NCI-H1092 treated with DMSO at 0.1 percent for 48 hours (cell line): ENCODE data around the gene PPFIA2.

ENCODE experiments used
- DNase-seq: peaks from one replicate; lab custom pipeline; 2025; lab: John Stamatoyannopoulos, UW

The PPFIA2 gene

DNA sequence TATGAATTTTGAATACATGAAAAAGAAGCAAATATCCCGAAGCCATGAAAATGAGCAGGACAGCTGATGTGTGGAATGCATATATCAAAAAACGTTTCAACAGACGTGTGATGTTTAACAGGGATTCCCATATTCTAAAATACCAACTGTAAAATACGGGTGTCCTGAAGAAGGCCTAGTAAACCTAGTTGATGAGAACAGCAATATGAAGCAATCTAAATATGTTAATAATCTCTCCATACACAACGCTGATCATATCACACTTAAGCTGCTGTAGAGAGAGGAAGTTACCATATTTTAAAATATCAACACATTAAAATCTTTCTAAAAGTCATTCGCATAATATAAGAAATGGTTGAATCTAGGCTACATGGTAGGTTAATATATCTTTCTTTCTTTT is 317.5 kb downstream of the PPFIA2 start:
- no peak for DNase-seq

DNA sequence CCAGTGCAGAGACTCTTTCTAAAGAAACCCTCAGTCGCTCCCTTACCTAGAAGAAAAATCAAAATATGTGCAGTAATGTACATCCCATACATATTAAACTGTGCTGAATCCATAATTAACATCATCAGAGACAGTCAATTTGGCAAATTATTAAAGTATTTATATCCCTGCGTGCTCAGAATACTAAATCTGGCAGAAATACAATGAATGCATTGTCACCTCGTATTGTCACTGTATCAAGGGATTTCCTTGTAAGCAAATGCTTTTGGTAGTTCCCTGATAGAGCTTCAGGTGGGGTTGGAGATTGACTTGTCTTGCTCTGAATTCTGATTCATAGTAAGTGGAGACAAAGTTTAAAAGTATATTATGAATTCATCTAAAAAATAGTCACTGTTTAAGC is 319.1 kb downstream of the PPFIA2 start:
- no peak for DNase-seq

DNA sequence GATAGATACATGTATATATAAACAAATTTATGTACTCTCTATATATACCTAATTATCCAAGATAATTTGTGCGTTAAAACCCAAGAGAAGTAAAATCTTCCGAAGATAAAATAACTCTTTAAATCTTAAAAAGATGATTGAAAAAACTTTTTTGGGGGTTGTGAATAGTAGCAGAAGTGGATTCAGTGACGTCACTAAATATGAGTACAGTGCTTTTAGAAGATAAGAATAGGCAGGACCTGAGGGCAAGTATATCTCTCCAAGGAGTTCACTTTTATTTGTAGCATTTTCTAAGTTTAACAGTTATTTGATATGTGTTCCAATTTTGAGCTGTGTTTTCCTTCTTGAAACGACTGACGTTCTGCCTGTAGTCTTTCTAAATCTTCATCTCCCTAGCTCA is 319.8 kb downstream of the PPFIA2 start:
- no peak for DNase-seq

DNA sequence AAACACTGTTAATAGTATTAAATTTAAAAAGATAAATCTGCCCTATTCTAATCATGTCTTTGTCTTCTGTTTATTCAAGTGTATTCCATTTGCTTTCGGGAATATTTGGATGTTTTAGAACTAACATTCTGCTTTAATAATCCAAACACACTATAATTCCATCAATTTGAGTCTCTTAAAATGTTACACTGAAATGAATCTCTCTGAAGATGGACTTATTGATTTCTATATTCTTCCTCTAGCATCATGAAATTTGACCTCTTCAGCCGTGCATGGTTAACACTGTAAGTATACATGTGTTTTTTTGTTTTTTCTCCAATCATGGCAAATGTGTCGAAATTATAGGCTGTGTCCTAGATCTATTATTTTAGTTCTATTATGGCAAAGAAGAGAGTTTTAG is 342.1 kb downstream of the PPFIA2 start:
- DNase-seq, result no peak

DNA sequence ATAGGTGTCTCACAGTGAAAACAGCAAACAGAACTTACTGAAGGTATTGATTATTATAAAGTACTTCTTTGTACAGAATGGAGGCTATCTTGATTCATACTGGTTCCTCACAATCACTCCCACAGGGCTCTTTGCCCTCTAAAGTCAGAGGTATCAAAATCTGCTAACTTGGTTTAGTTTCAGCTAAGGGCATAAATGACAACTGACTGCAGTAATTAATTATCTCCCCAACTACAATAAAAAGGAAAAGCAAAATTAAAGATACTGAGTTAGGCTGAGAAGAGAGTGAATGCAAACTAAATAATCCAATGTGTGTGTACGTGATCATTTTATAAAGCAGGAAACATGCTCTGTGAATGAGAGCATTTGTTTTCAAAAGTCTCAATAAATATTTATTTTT is 342.6 kb downstream of the PPFIA2 start:
- DNase-seq, result no peak

DNA sequence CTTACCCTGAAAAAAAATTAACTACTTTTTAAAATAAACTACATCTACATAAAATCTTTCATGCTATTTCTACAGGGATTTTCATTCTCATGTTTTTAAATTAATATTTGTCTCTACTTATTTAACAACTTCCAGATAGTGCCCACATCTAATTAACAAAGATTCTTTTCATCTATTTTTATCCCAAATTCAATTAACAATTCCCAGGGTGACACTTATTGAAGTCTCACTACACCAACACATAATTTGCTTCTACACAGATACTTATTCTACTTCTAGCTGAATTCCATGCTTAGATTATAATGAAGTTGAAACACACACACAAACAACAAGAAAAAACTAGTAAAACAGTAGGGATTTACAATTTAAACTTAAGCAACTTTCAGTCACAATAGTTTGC is 344.7 kb downstream of the PPFIA2 start:
- DNase-seq, result no peak

DNA sequence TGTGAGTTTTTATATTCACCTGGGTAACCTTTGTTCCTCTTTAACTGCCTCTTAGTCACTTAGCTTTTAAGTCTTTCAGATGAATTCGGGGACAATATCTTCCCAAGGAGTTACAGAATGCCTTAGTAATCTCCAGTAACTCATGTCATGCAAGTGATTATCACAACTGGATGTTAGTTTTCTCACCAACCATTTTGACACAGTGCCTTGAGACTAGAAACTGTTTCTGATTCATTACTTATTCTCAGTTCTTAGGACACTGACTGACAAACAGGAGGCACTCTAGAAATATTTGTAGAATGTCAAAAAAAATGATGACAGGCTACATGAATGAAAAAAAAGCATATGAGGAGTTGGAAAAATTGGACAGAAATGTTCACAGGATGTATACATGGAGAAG is 346.2 kb downstream of the PPFIA2 start:
- no peak for DNase-seq

DNA sequence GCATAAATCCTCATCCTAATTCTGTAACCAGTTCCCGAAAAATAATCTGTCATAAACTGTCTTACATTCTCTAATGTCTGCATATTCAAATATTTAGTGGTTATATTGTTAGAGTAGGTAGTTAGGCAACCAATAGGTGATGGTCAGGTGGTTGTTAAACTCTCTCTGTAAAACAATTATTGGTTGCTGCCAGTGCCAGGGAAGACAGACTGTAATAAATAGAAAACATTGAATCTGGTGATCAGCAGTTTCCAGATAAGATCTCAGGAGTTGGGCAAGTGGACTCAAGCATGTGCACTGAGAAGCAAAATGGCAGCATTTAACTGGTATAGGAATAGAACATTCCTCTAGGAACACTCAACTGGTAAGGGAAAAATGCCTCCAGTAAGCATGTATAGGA is 355.8 kb downstream of the PPFIA2 start:
- DNase-seq, result no peak

DNA sequence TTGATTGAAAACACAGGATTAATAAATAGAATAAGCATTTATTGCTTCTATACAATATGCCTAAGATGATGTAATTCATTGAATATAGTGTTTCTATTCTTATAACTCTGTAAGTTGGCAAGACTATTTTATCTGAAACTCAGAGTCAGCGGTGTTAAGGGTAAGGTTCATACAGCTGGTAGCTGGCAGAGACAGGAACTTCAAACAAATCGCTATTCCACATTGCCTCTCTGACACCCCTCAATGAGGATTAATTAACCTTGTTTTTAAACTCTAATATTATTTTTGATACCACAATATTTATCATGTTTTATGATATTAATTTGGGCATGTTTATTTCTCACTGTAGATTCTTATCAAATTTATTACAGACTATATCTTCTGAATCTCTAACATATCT is 357.9 kb downstream of the PPFIA2 start:
- DNase-seq, result no peak

DNA sequence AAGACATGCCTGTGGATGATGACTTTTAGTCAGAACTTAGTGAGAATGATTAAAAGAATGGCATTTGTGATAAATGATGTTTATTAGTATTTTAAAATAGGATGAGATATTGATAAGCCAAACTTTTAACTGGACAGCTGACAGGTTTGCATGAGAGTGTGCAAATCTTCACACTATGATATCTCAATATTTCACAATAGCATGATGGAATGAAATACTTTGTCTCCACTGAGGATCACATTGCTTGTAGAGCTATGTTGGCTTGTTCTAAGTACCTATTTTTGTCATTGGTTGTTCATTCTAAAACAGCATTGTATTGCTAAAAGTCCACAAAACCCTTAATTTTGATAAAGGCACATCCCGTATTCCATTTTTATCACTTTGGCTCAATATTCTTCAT is 359.1 kb downstream of the PPFIA2 start:
- DNase-seq, result no peak

DNA sequence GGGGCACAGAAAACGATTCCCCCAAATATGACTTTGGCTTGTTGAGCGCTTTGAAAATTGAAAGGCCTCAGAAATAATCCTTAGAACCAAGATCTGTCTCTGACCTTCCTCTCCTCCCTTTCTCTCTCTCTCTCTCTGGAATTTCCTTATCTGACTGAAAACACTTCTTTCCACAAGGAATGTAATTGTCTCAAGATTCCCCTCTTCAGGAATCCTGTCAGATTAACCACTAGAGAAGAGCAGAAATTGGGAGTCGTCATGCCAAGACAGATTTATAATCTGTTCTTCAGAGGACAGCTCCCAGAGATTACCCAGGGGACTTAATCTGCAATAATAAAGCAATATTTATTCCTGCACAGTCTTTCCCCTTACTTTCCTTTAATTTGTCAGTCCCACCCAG is 363.7 kb downstream of the PPFIA2 start:
- DNase-seq, result no peak

DNA sequence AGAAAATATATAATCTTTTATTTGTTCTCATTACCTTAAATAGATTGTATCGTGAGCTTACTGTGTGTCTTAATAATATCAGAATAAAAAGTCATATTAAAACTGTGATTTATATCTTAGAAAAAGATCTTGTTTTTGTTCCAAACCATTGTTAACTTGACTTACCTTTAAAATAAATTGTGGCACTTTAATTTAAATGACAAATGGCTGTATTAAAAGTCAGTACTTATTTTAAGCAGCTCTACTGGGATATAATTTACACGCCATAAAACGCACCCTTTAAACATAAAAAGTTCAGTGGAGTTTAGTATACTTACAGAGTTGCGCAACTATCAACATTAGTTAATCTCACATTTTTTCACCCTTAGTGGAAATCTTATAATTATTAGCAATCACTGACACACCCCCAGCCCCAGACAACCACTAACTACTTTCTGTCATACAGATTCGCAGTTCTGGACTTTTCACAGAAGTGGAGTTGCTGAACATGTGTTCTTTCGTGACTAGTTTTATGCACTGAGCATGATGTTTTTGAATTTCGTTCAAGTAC is 369.5 kb downstream of the PPFIA2 start:
- no peak for DNase-seq

DNA sequence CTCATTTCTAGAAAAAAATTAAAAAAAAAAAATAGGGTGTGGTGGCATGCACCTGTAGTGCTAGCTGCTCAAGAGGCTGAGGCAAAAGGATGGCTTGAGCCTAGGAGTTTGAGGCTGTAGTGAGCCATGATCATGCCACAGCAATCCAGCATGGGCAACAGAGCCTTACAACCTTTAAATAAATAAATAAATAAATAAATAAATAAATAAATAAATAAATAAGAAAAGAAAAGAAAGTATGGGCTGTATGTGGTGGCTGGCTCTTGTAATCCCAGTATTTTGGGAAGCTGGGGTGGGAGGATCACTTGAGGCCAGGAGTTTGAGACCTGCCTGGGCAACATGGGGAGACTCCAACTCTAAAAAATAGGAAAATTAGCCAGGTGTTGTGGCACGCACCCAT is 373.0 kb downstream of the PPFIA2 start:
- DNase-seq, result no peak

DNA sequence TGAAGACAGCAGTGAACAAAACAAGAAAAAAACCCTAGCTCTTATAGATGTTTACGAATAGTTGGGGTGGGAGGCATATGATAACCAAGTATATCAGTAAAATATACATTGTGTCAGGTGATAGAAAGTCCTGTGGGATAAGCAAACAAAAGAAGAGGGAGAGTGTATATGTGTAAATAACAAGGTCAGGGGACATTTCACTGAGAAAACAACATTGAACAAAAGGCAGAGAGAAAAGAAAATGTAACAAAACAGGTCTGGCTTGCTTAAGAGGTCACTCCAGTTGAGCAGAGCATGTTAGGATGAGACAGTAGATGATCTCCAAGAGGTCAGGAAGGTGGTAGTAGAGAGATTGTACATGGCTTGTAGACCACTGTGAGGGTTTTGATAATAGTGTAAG is 377.2 kb downstream of the PPFIA2 start:
- DNase-seq, result no peak

DNA sequence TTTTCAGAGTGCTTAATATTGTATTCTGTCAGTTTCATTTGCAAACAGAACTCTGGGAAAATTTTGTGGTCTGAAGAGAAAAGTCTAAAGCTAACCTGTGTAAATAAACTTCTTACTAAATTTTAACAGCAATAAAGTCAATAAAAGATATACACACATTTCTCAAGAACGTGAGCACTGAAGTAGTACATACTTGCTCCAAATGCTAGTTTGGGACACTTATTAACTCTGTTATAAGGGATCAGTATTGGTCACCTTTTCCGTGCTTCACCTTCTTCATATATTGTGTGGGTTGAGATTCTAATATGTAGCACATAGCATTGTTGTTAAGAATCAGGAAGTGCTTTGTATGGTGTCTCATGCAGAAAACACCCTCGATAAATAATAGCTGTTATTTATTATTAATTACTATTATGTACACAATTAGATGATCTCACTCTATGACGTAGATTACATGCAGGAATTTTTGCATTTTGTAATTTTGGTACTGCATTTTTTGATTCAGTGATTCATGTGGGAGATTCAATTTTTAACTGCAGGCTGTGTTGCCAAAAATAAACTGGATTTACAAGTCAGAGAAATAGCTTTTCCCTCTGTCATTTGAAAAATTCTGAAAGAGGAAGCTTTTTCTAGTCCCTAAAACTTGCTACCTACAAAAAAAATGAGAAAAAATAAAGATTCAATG is 380.4 kb downstream of the PPFIA2 start:
- no peak for DNase-seq

DNA sequence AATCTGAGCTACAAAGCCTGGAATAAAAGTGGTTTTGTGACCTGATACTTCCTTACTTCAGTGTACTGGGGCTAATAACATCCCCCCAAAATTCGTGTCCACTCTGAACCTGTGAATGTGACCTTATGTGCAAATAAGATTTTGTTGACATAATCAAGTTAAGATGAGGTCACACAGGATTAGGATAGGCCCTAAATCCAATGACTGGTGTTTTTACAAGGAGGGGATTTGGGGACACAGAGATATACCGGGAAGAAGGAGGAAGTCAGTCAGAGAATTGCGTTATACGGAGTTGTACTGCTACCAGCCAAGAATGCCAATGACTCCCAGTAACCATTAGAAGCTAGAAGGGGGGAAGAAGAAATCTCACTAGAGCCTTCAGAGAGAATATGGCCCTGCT is 381.4 kb downstream of the PPFIA2 start:
- DNase-seq, result no peak

DNA sequence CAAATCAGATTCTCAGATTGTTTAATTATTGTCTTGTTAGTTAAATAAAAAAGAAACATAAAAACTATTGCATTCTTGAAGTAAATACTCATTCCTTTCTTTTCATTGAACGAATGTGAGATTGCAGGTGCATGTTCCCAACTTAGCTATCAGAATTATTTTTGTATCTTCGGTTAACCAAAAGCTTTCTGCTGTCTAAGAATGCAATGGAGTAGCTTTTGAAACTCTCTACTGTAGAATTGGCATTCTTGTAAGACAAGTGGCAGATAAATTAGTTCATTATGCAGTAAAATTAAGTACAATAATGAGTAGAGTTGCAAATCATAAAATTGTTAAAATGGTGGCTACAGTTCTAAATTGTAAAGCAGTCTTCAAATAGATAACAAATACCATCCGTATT is 383.2 kb downstream of the PPFIA2 start:
- DNase-seq, result no peak

DNA sequence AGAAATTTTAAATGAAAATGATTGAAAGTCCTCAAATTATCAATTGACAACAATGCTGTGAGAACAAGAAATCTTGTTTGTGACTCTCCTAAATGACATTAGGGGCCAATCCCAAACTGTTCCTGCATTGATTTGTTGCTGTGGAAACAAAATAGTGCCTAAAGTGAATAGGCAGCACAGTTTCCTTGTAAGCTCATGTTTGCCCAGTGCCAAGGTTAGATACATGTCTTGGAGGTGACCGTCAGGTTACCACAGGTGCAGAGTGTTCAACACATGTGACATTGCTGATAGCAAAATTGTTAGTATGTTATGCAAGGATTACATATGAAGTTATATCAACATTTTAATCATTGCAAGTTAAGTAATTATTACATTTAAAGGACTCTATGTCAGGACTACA is 388.7 kb downstream of the PPFIA2 start:
- no peak for DNase-seq

DNA sequence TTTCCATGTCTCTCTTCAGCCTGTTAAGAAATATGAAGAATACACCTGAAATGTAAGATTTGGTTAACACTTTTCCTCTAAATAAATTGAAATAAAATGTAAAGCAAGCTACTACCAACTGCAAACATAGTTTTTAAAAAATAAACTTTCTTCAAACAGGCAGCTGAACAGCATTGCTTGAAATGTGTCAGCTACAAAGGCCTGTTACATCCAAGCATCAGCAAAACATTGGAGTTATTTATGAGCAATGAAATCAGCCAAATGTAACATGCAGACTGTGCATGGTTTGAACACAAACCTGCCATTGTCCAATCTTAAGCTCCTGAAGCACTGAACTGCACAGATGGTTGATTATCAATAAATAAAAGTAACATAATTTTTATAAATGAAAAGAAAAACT is 390.0 kb downstream of the PPFIA2 start:
- DNase-seq, result no peak

DNA sequence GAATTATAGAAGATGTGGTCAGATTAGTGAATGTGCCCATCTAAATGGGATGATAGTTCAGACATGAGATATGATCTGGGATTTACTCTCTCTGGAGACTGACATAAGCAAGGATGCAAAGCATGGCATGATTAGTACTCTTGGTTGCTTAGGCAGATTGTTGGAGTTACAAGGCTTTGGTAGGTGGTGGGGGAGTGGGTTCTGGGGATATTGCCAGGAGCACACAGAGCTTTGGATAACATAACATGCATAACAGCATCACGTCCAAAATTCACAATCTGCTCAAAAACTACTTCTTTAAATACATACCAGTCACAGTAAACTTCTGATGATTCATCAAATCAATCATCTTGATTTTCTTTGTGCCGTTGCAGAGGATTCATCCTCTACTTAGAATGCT is 393.9 kb downstream of the PPFIA2 start:
- DNase-seq, result no peak

DNA sequence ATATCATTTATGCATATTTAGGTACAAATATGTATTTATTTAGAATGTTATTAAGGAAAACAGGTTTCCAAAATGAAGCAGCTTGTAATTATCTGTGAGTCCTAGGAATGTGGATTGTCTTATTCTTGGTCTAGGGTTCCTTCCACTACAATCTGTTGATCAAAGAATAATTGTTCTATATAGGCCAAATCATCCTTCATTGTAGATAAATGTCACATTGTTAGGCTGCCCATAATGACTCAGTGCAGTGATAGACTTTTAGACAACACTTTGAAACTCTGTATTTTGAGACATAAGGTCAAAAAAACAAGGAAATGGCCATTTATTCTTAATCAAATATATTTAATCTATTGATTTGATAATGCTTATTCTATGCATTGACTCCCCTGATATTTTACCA is 398.2 kb downstream of the PPFIA2 start:
- no peak for DNase-seq

DNA sequence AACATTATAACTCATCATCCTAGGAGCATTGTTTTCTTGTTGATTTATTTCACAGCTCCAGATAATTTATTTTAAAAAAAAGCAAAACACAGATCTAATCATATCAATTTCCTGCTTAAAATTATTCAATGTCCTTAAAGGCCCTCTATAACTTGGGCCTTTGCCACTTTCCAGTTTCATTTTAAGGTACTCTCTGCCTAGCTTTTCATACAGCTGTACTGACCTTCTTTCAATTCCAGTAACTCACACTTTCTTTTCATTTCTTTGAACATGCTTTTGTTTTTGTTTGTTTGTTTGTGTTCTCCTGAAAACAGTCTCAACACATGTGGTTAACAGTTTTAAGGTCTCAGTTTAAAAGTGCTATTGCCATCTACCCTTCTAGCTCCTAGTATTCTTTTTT is 399.4 kb downstream of the PPFIA2 start:
- no peak for DNase-seq

DNA sequence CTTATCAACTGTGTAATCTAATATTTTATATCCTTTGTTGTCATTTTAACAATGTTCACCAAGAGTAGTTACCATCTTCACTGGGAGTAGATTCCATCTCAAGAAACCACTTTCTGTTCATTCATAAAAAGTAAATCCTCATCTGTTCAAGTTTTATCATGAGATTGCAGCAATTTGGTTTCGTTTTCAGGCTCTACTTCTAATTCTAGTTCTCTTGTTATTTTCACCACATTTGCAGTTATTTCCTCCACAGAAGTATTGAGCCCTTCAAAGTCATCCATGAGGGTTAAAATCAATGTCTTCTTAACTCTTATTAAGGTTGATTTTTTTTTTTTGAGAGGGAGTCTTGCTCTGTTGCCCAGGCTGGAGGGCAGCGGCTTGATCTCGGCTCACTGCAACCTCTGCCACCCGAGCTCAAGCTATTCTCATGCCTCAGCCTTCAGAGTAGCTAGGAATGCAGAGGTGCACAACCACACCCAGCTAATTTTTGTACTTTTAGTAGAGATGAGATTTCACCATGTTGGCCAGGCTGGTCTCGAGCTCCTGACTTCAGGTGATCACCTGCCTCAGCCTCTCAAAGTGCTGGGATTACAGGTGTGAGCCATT is 404.7 kb downstream of the PPFIA2 start:
- DNase-seq, result no peak

DNA sequence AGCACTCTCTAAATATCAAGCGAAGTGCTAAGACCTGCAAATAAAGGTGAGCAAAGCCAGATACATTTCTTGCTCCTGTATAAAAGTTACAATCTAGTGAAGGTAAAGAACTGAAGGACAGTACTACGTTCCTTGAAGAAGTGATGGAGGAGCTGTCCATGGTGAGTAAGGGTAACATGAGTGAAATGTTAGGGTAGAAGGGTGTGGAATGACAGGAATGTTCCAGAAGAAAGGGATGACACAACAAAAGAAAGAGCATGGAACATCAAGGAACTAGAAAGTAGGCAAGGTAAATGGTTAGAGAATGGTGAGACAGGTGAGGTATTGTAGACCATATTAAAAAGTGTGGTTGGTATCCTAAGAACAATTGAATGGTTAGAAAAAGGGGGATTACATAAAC is 408.8 kb downstream of the PPFIA2 start:
- DNase-seq, result no peak
